HG02642 (cell line): ENCODE measurements around the gene PIEZO1.

ENCODE experiments used
- ATAC-seq: cut with Tn5 transposase; IDR thresholded peaks from one replicate; pipeline ENCODE4 v1.9.1; 2021; ENCODE audit warnings: mild to moderate bottlenecking; ENCODE audit not compliant: unreplicated experiment, poor library complexity

PIEZO1 gene

GRCh38 chr16:88770461-88771293 is 14.3 kb downstream of the PIEZO1 start:
- no peak for ATAC-seq

GRCh38 chr16:88769617-88770460 is 15.2 kb downstream of the PIEZO1 start:
- ATAC-seq, result no peak

GRCh38 chr16:88768071-88768783 is 16.8 kb downstream of the PIEZO1 start:
- ATAC-seq, result no peak

- no peak for ATAC-seq
Observed at GRCh38 chr16:88767546-88768070, 17.4 kb downstream of the PIEZO1 start.

GRCh38 chr16:88766975-88767374 is 18.0 kb downstream of the PIEZO1 start:
- no peak for ATAC-seq

GRCh38 chr16:88764913-88765349 is 20.1 kb downstream of the PIEZO1 start:
- ATAC-seq, result no peak

GRCh38 chr16:88764080-88764479 is 20.9 kb downstream of the PIEZO1 start:
- ATAC-seq, result no peak

GRCh38 chr16:88763502-88764053 is 21.4 kb downstream of the PIEZO1 start:
- ATAC-seq, result no peak

GRCh38 chr16:88762941-88763340 is 22.1 kb downstream of the PIEZO1 start:
- no peak for ATAC-seq

- ATAC-seq, result no peak
Observed at GRCh38 chr16:88762258-88762870, 22.7 kb downstream of the PIEZO1 start.

GRCh38 chr16:88761830-88762229 is 23.2 kb downstream of the PIEZO1 start:
- ATAC-seq, result no peak

- ATAC-seq, result no peak
Observed at GRCh38 chr16:88761143-88761534, 23.9 kb downstream of the PIEZO1 start.

- ATAC-seq, result no peak
Observed at GRCh38 chr16:88760424-88761142, 24.4 kb downstream of the PIEZO1 start.

GRCh38 chr16:88759976-88760350 is 25.1 kb downstream of the PIEZO1 start:
- ATAC-seq, result no peak

- no peak for ATAC-seq
Observed at GRCh38 chr16:88759245-88759975, 25.6 kb downstream of the PIEZO1 start.

- no peak for ATAC-seq
Observed at GRCh38 chr16:88758944-88759244, 26.1 kb downstream of the PIEZO1 start.

GRCh38 chr16:88758227-88758943 is 26.6 kb downstream of the PIEZO1 start:
- ATAC-seq, result no peak
